ENCODE data around the gene KRT74. TPM values are rescaled to one million over a fixed set of nuclear protein-coding genes. Genes with fewer than 3 reads are reported as not detected.
"Not testable (repeated sequence)": the region's sequence is repeated elsewhere in the genome, so short reads cannot be mapped to it uniquely, and the experiment has no call there.

The KRT74 gene
- total and polyA plus RNA-seq, 9 donors: 0.09 TPM; not detected in 8

- Histone ChIP-seq H3K27me3 (ENCODE audit: control insufficient read depth, insufficient read depth, low read length) (peaks cover 59% of the 10 kb centered on the region), H3K4me1 (ENCODE audit: control insufficient read depth, insufficient read depth, low read length) (no peaks in the 10 kb centered on the region), H3K9me3 (replicated peaks; ENCODE audit: control insufficient read depth, low read depth, low read length) (no peaks in the 10 kb centered on the region), H3K4me3 (ENCODE audit: low read length) (no peak overlapping the region), H3K36me3 (ENCODE audit: control insufficient read depth, insufficient read depth, low read length) (no peaks in the 10 kb centered on the region), H3K27ac (ENCODE audit: low read length) (no peak overlapping the region)
- DNase-seq: no peak
These were observed 31.2 kb upstream of the KRT74 start for GRCh38 chr12:52604859-52605258.

DNA sequence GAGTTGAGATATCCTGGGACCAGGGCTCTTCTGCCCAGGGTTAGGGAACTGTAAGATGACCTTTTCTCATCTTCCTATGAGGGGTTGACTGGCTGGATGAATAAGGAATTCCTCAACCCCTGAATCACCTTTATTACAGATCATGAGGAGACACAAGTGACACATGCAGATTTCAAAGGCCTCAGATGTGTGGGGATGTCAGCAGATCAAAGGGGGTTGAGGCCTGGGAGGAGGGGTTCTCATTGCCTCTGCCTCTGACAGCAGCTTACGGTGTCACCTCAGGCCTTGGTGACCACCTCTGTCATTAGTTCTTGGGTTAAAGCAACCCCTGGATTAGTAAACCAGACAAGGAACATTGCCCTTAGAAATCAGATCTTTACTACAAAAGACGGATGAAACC is 29.7 kb upstream of the KRT74 start:
- no CpG with 5 or more reads among the region's 2 CpGs for WGBS (ENCODE audit: insufficient coverage)
- H3K4me3 ChIP-seq (ENCODE audit: low read length): no peak overlapping the region
- no peak for DNase-seq
- no peaks in the 10 kb centered on the region for H3K4me1 ChIP-seq (ENCODE audit: control insufficient read depth, insufficient read depth, low read length)
- no peaks in the 10 kb centered on the region for H3K36me3 ChIP-seq (ENCODE audit: control insufficient read depth, insufficient read depth, low read length)
- H3K27ac ChIP-seq (ENCODE audit: low read length): no peak overlapping the region
- no peaks in the 10 kb centered on the region for H3K9me3 ChIP-seq (replicated peaks; ENCODE audit: control insufficient read depth, low read depth, low read length)
- H3K27me3 ChIP-seq (ENCODE audit: control insufficient read depth, insufficient read depth, low read length): peaks cover 62% of the 10 kb centered on the region

DNA sequence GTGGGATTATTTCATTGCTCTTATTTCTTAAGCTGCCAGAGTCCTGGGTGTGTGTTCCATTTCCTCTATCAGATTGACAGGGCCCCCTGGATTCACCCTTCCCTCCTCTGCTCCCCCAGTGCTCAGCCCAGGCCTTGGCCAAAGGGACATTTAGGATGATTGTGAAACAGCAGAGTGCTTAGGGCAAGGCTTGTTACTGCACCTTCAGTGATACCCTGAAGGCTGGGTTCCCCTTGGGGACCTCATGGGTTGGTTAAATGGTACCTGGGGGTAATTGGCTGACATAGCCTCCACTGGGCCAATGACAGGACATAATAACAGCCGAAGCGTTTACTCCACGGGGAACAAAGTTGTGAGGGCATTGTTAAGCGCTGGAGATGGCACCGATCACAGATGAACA is 28.9 kb upstream of the KRT74 start:
- WGBS (ENCODE audit: insufficient coverage): 60% methylated on average over 5 of the region's 5 CpGs
- Histone ChIP-seq H3K36me3 (ENCODE audit: control insufficient read depth, insufficient read depth, low read length) (no peaks in the 10 kb centered on the region), H3K27me3 (ENCODE audit: control insufficient read depth, insufficient read depth, low read length) (peaks cover 59% of the 10 kb centered on the region), H3K9me3 (replicated peaks; ENCODE audit: control insufficient read depth, low read depth, low read length) (no peaks in the 10 kb centered on the region), H3K4me3 (ENCODE audit: low read length) (no peak overlapping the region), H3K4me1 (ENCODE audit: control insufficient read depth, insufficient read depth, low read length) (no peaks in the 10 kb centered on the region), H3K27ac (ENCODE audit: low read length) (no peak overlapping the region)
- DNase-seq: no peak

DNA sequence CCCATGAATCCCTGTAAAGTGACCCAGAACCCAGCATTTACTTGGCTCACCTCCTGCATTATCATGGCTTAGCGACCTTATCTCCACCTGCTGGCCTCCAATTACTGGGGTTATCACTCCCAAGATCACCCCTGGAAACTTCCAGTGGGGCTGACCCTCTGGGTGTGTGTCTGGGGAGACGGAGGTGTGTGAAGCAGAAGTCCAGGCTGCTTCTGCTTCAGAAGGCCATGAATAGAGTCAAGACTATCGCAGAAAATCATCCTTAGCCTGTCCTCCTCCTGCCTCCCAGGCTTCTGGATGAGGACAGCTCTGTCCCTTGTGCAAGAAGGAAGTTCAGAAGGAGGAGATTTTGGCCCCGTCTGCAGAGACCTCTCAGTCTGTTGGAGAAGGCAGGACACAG is 28.0 kb upstream of the KRT74 start:
- no peaks in the 10 kb centered on the region for H3K9me3 ChIP-seq (replicated peaks; ENCODE audit: control insufficient read depth, low read depth, low read length)
- 70% methylated on average over 2 of the region's 4 CpGs for WGBS (ENCODE audit: insufficient coverage)
- no peaks in the 10 kb centered on the region for H3K36me3 ChIP-seq (ENCODE audit: control insufficient read depth, insufficient read depth, low read length)
- H3K4me3 ChIP-seq (ENCODE audit: low read length): no peak overlapping the region
- DNase-seq: no peak
- H3K27ac ChIP-seq (ENCODE audit: low read length): no peak overlapping the region
- H3K4me1 ChIP-seq (ENCODE audit: control insufficient read depth, insufficient read depth, low read length): no peaks in the 10 kb centered on the region
- H3K27me3 ChIP-seq (ENCODE audit: control insufficient read depth, insufficient read depth, low read length): peaks cover 62% of the 10 kb centered on the region

DNA sequence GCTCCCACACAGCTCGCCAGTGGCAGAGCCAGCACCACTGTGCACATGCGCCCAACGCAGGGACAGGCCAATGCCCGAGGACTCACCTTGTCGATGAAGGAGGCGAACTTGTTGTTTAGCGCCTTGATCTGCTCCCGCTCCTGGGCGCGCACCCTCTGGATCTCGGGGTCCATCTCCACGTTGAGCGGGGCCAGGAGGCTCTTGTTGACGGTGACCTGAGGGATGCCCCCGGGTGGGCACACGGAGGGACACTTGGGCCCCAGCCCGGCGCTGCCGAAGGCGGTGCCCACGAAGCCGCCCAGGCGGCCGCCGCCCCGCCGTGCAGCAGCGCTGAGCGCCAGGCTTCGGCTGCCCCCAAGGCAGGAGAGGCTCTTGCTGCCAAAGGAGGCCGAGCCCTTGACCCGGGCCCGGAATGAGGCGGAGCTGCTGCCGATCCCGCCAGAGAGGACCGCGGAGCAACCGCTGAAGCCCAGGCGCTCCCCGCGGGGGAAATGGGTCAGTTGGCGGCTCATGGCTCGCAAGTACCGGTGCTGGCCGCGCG is 27.4 kb upstream of the KRT74 start, which contains the start of gene KRT72:
KRT72 (minus strand) TSS at position 523 of the 541 bp plus-strand sequence; CDS start at position 512, 11 bp downstream.
- Histone ChIP-seq H3K9me3 (replicated peaks; ENCODE audit: control insufficient read depth, low read depth, low read length) (no peaks in the 10 kb centered on the region), H3K36me3 (ENCODE audit: control insufficient read depth, insufficient read depth, low read length) (no peaks in the 10 kb centered on the region), H3K27ac (ENCODE audit: low read length) (no peak within 1 kb of the TSS), H3K4me3 (ENCODE audit: low read length) (no peak within 1 kb of the TSS), H3K27me3 (ENCODE audit: control insufficient read depth, insufficient read depth, low read length) (peaks cover 66% of the 10 kb centered on the region), H3K4me1 (ENCODE audit: control insufficient read depth, insufficient read depth, low read length) (no peaks in the 10 kb centered on the region)
- 21% methylated on average over 47 of the region's 48 CpGs for WGBS (ENCODE audit: insufficient coverage)
- DNase-seq: no peak

DNA sequence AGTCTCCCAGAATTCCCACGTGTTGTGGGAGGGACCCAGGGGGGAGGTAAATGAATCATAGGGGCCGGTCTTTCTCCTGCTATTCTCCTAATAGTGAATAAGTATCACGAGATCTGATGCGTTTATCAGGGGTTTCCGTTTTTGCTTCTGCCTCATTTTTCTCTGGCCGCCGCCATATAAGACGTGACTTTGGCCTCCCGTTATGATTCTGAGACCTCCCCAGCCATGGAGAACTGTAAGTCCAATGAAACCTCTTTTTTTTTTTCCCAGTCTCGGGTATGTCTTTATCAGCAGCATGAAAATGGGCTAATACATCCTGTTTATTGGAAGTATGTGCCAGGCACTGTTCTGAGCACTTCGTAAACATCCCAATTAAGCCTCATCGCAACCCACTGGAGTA is 26.8 kb upstream of the KRT74 start:
- no peaks in the 10 kb centered on the region for H3K36me3 ChIP-seq (ENCODE audit: control insufficient read depth, insufficient read depth, low read length)
- no peaks in the 10 kb centered on the region for H3K9me3 ChIP-seq (replicated peaks; ENCODE audit: control insufficient read depth, low read depth, low read length)
- WGBS (ENCODE audit: insufficient coverage): 97% methylated on average over 6 of the region's 12 CpGs
- H3K27ac ChIP-seq (ENCODE audit: low read length): no peak overlapping the region
- H3K4me3 ChIP-seq (ENCODE audit: low read length): no peak overlapping the region
- H3K4me1 ChIP-seq (ENCODE audit: control insufficient read depth, insufficient read depth, low read length): no peaks in the 10 kb centered on the region
- no peak for DNase-seq
- H3K27me3 ChIP-seq (ENCODE audit: control insufficient read depth, insufficient read depth, low read length): peaks cover 64% of the 10 kb centered on the region

GRCh38 chr12:52600071-52600470 is 26.4 kb upstream of the KRT74 start:
- no peaks in the 10 kb centered on the region for H3K36me3 ChIP-seq (ENCODE audit: control insufficient read depth, insufficient read depth, low read length)
- no peak overlapping the region for H3K27ac ChIP-seq (ENCODE audit: low read length)
- WGBS (ENCODE audit: insufficient coverage): 80% methylated on average over 1 of the region's 2 CpGs
- H3K27me3 ChIP-seq (ENCODE audit: control insufficient read depth, insufficient read depth, low read length): peaks cover 64% of the 10 kb centered on the region
- no peak for DNase-seq
- no peak overlapping the region for H3K4me3 ChIP-seq (ENCODE audit: low read length)
- no peaks in the 10 kb centered on the region for H3K9me3 ChIP-seq (replicated peaks; ENCODE audit: control insufficient read depth, low read depth, low read length)
- no peaks in the 10 kb centered on the region for H3K4me1 ChIP-seq (ENCODE audit: control insufficient read depth, insufficient read depth, low read length)

GRCh38 chr12:52598966-52599365 is 25.3 kb upstream of the KRT74 start:
- H3K27me3 ChIP-seq (ENCODE audit: control insufficient read depth, insufficient read depth, low read length): peaks cover 59% of the 10 kb centered on the region
- no peaks in the 10 kb centered on the region for H3K9me3 ChIP-seq (replicated peaks; ENCODE audit: control insufficient read depth, low read depth, low read length)
- 94% methylated on average over 5 of the region's 5 CpGs for WGBS (ENCODE audit: insufficient coverage)
- DNase-seq: no peak
- no peak overlapping the region for H3K27ac ChIP-seq (ENCODE audit: low read length)
- no peaks in the 10 kb centered on the region for H3K36me3 ChIP-seq (ENCODE audit: control insufficient read depth, insufficient read depth, low read length)
- H3K4me1 ChIP-seq (ENCODE audit: control insufficient read depth, insufficient read depth, low read length): no peaks in the 10 kb centered on the region
- H3K4me3 ChIP-seq (ENCODE audit: low read length): no peak overlapping the region

DNA sequence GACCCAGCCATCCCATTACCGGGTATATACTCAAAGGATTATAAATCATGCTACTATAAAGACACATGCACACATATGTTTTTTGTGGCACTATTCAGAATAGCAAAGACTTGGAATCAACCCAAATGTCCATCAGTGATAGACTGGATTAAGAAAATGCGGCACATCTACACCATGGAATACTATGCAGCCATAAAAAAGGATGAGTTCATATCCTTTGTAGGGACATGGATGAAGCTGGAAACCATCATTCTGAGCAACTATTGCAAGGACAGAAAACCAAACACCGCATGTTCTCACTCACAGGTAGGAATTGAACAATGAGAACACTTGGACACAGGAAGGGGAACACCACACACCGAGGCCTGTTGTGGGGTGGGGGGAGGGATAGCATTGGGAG is 20.6 kb upstream of the KRT74 start:
- not testable (repeated sequence) for H3K36me3 ChIP-seq (ENCODE audit: control insufficient read depth, insufficient read depth, low read length); H3K9me3 ChIP-seq (replicated peaks; ENCODE audit: control insufficient read depth, low read depth, low read length); H3K27ac ChIP-seq (ENCODE audit: low read length); DNase-seq; H3K4me3 ChIP-seq (ENCODE audit: low read length); H3K4me1 ChIP-seq (ENCODE audit: control insufficient read depth, insufficient read depth, low read length)
- WGBS (ENCODE audit: insufficient coverage): no CpG with 5 or more reads among the region's 4 CpGs
- H3K27me3 ChIP-seq (ENCODE audit: control insufficient read depth, insufficient read depth, low read length): peaks cover 24% of the 10 kb centered on the region

GRCh38 chr12:52591521-52591920 is 17.9 kb upstream of the KRT74 start:
- H3K36me3 ChIP-seq (ENCODE audit: control insufficient read depth, insufficient read depth, low read length): no peaks in the 10 kb centered on the region
- peaks cover 14% of the 10 kb centered on the region for H3K27me3 ChIP-seq (ENCODE audit: control insufficient read depth, insufficient read depth, low read length)
- no peaks in the 10 kb centered on the region for H3K4me1 ChIP-seq (ENCODE audit: control insufficient read depth, insufficient read depth, low read length)
- no peaks in the 10 kb centered on the region for H3K9me3 ChIP-seq (replicated peaks; ENCODE audit: control insufficient read depth, low read depth, low read length)
- H3K27ac ChIP-seq (ENCODE audit: low read length): no peak overlapping the region
- DNase-seq: no peak
- no peak overlapping the region for H3K4me3 ChIP-seq (ENCODE audit: low read length)
- WGBS (ENCODE audit: insufficient coverage): 88% methylated on average over 8 of the region's 11 CpGs

DNA sequence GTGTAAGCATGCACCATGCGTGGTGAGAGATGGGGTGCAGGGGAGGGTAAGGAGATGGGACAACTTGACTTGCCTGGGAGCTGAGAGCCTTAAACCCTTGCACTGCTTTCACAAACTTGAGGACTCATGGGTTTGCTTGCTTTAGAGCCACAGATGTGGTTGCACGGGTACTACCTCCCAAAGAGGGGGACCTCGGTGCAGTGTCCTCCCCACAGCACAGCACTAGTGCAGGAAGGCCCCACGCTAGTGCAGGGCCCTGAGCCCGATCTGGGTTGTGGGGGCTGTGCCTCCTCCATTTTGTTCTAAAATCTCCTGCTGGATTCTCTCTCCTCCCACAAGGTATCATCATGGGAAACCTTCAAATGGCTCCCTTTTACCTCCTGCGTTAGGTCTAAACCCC is 16.4 kb upstream of the KRT74 start:
- Histone ChIP-seq H3K27me3 (ENCODE audit: control insufficient read depth, insufficient read depth, low read length) (peaks cover 12% of the 10 kb centered on the region), H3K27ac (ENCODE audit: low read length) (no peak overlapping the region), H3K9me3 (replicated peaks; ENCODE audit: control insufficient read depth, low read depth, low read length) (no peaks in the 10 kb centered on the region), H3K36me3 (ENCODE audit: control insufficient read depth, insufficient read depth, low read length) (no peaks in the 10 kb centered on the region), H3K4me3 (ENCODE audit: low read length) (no peak overlapping the region), H3K4me1 (ENCODE audit: control insufficient read depth, insufficient read depth, low read length) (peaks cover 10% of the 10 kb centered on the region)
- DNase-seq: no peak
- WGBS (ENCODE audit: insufficient coverage): 88% methylated on average over 6 of the region's 6 CpGs
